Breast epithelium (tissue), 4 donors: ENCODE results near the gene CDCA3. TPM values are rescaled to one million over a fixed set of nuclear protein-coding genes. Genes with fewer than 3 reads are reported as not detected.

Experiments
- DNase-seq, 2 donors: peaks; one replicate each; pipeline ENCODE4 v3.0.0-alpha.2; 2019; ENCODE audit warnings: low spot score in 2 of 2
- H3K27ac ChIP-seq, 2 donors: fragments of 200-600 bp; sonication (generic) in 1 of 2; one replicate each; pipeline ENCODE4 v1.5.1; 2016 to 2019; ENCODE audit warnings: mild to moderate bottlenecking in 1 of 2
- H3K27me3 ChIP-seq, 2 donors: fragments of 200-600 bp; sonication (generic) in 1 of 2; one replicate each; pipeline versions ENCODE4 v1.5.1 to v1.6.0; 2017 to 2019; ENCODE audit warnings: control low read depth in 1 of 2, mild to moderate bottlenecking in 1 of 2
- H3K36me3 ChIP-seq: fragments of 200-600 bp; one replicate; pipeline ENCODE4 v1.5.1; 2019
- H3K4me1 ChIP-seq, 2 donors: fragments of 200-600 bp; sonication (generic); one replicate each; pipeline ENCODE4 v1.5.1; 2016 to 2019; ENCODE audit warnings: control low read depth in 1 of 2
- H3K4me3 ChIP-seq, 3 donors: fragments of 200-600 bp; sonication (generic); 1 replicate in 2 of 3; 2 replicates in 1 of 3; pipeline ENCODE4 v1.5.1; 2016 to 2019; ENCODE audit warnings: mild to moderate bottlenecking in 3 of 3, moderate library complexity in 2 of 3
- H3K9me3 ChIP-seq, 2 donors: fragments of 200-600 bp; sonication (generic) in 1 of 2; one replicate each; pipeline ENCODE4 v1.5.1; 2016 to 2019; ENCODE audit warnings: control low read depth in 1 of 2
- CTCF ChIP-seq, 3 donors: fragments of 450-650 bp; IDR thresholded peaks; one replicate each; pipeline ENCODE4 v1.5.1; 2016 to 2017; ENCODE audit warnings: antibody characterized with exemption in 3 of 3, mild to moderate bottlenecking in 3 of 3, moderate library complexity in 3 of 3
- POLR2A ChIP-seq: fragments of 450-650 bp; IDR thresholded peaks from one replicate; pipeline ENCODE4 v1.6.1; 2016; ENCODE audit warnings: antibody characterized with exemption, mild to moderate bottlenecking, moderate library complexity
- POLR2AphosphoS5 ChIP-seq, 3 donors: sonication (generic); formaldehyde crosslinking; IDR thresholded peaks; one replicate each; pipeline ENCODE4 v1.6.1; 2017; ENCODE audit warnings: antibody characterized with exemption in 3 of 3
- intact Hi-C: fragments of 100-400 bp; cut with DNase I; formaldehyde crosslinking; loops from one replicate; pipeline ENCODE4 v1.15.1; 2023; ENCODE audit warnings: low total_unique reads
- total RNA-seq, 3 donors: library from RNA; depleted of rRNA; stranded (reverse); fragments of >200 nt; gene quantifications; one replicate each; pipeline ENCODE4 v1.1.0, GENCODE V29; 2016

Gene CDCA3
- total RNA-seq, 3 donors from 2014 or later: 0.33 to 3.0 (median 1.8) TPM

- intact Hi-C loops: no loop called here
- Histone ChIP-seq H3K4me1 (no peaks in the 10 kb centered on the region), H3K36me3 (no peaks in the 10 kb centered on the region), H3K27me3 (no peaks in the 10 kb centered on the region), H3K9me3 (no peaks in the 10 kb centered on the region), H3K4me3 (no peak overlapping the region), H3K27ac (no peak overlapping the region)
- DNase-seq: no peak
- no peak for TF ChIP-seq CTCF (IDR thresholded peaks at IDR 0.05)
- no peak for TF ChIP-seq POLR2A
- no peak for TF ChIP-seq POLR2AphosphoS5 (IDR thresholded peaks at IDR 0.05)
These were observed 7.8 kb downstream of the CDCA3 start for GRCh38 chr12:6843118-6843902.

- no peak for TF ChIP-seq POLR2A
- TF ChIP-seq POLR2AphosphoS5 (IDR thresholded peaks at IDR 0.05): no peak
- TF ChIP-seq CTCF (IDR thresholded peaks at IDR 0.05): no peak
- no peaks in the 10 kb centered on the region for H3K27me3 ChIP-seq
These were observed 9.0 kb downstream of the CDCA3 start for GRCh38 chr12:6842075-6842474.

GRCh38 chr12:6840761-6841515 is 10.1 kb downstream of the CDCA3 start, which contains the start of gene GNB3:
Gene GNB3, plus strand, starts transcription at chr12:6840925. Its CDS starts 363 bp downstream, at chr12:6841288.
- TF ChIP-seq POLR2A (no peak), CTCF (IDR thresholded peaks at IDR 0.05) (no peak), POLR2AphosphoS5 (IDR thresholded peaks at IDR 0.05) (no peak)
- Histone ChIP-seq H3K27me3 (no peaks in the 10 kb centered on the region), H3K9me3 (no peaks in the 10 kb centered on the region), H3K27ac (no peak within 1 kb of the TSS), H3K36me3 (no peaks in the 10 kb centered on the region), H3K4me1 (no peaks in the 10 kb centered on the region), H3K4me3 (no peak within 1 kb of the TSS)
- intact Hi-C loops: no loop called here
- DNase-seq: no peak

More at GRCh38 chr12:6842075-6842474, 9.0 kb downstream of the CDCA3 start:
- no peaks in the 10 kb centered on the region for H3K4me1 ChIP-seq
- H3K36me3 ChIP-seq: no peaks in the 10 kb centered on the region
- H3K27ac ChIP-seq: no peak overlapping the region
- no peaks in the 10 kb centered on the region for H3K9me3 ChIP-seq
- H3K4me3 ChIP-seq: no peak overlapping the region
- DNase-seq: no peak
- intact Hi-C loops: no loop called here

- no peak for TF ChIP-seq CTCF (IDR thresholded peaks at IDR 0.05)
- no peak for TF ChIP-seq POLR2AphosphoS5 (IDR thresholded peaks at IDR 0.05)
- TF ChIP-seq POLR2A: no peak
- no peak for DNase-seq
- H3K27me3 ChIP-seq: no peaks in the 10 kb centered on the region
- no peaks in the 10 kb centered on the region for H3K36me3 ChIP-seq
- H3K9me3 ChIP-seq: no peaks in the 10 kb centered on the region
- no peak overlapping the region for H3K4me3 ChIP-seq
- intact Hi-C loops: no loop called here
- H3K4me1 ChIP-seq: no peaks in the 10 kb centered on the region
- H3K27ac ChIP-seq: no peak overlapping the region
These were observed 10.8 kb downstream of the CDCA3 start for GRCh38 chr12:6840330-6840729.
